Mesothelial cell of epicardium (in vitro differentiated cells): Measurements from ENCODE around the gene CTNND2. TPM values are rescaled to one million over a fixed set of nuclear protein-coding genes. Genes with fewer than 3 reads are reported as not detected.

Experiments used
- DNase-seq, 2 experiments: peaks; one replicate each; pipeline ENCODE4 v3.0.0; 2021; ENCODE audit warnings: low spot score in 2 of 2; ENCODE audit not compliant: unreplicated experiment in 2 of 2
- H3K27ac Mint-ChIP-seq: 2 replicates; pipeline ENCODE4 v1.8.0; 2021; ENCODE audit warnings: mixed read lengths
- H3K27me3 Mint-ChIP-seq: 2 replicates; pipeline ENCODE4 v1.8.0; 2021; ENCODE audit warnings: low read depth, mixed read lengths
- H3K36me3 Mint-ChIP-seq: 2 replicates; pipeline ENCODE4 v1.8.0; 2021; ENCODE audit warnings: mixed read lengths
- H3K4me1 Mint-ChIP-seq: 2 replicates; pipeline ENCODE4 v1.8.0; 2021; ENCODE audit warnings: mixed read lengths
- H3K4me3 Mint-ChIP-seq: 2 replicates; pipeline ENCODE4 v1.8.0; 2021; ENCODE audit warnings: mild to moderate bottlenecking, moderate library complexity, mixed read lengths
- H3K9me3 Mint-ChIP-seq: 2 replicates; pipeline ENCODE4 v1.8.0; 2021; ENCODE audit warnings: mixed read lengths
- total RNA-seq: library from RNA; stranded (reverse); gene quantifications from 3 replicates; pipeline ENCODE4 v1.2.1, GENCODE V29; 2021
- TF ChIP-seq, protein P1 (sequence below): fragments of 200-600 bp; sonication (generic); IDR thresholded peaks from one replicate; pipeline ENCODE4 v1.5.0; 2021; ENCODE audit warnings: antibody characterized with exemption; ENCODE audit not compliant: unreplicated experiment

Gene CTNND2
- total RNA-seq, 1 donor from 2014 or later: 7.9 TPM

DNA sequence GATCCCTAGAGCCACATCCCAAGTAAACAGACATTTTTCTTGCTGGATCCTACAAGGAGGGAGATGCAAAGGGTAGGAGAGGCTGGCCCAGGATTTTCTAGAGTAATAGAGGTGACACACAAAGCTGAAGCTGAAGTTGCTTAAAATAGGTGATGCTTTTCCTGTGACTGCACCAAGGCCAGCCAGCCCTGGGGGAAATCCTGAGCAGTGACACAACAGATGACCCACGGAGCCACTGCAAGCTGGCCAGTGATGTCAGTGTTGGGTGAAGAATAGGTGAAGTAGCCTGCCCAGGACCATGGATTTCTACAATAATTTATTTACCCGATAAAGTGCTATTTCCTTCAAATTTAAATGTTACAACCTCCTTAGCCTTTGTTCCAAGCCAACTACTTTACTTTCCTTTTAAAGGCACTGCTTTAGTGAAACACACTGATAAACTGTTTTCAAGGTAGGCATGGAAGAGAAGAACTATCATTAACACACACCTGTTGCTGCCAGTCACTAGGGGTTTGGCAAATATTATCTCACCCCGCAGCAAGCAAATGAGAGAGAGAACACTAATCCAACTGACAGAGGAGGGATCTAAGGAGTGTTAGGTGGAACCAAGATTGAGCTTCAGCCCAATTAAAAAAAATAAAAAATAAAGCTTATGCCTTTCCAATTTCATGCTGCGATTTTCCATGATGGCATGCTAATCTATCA, 123.5 kb downstream of the CTNND2 start:
- no peak overlapping the region for H3K4me3 Mint-ChIP-seq
- peaks cover 14% of the 10 kb centered on the region for H3K9me3 Mint-ChIP-seq
- H3K4me1 Mint-ChIP-seq: no peaks in the 10 kb centered on the region
- no peak overlapping the region for H3K27ac Mint-ChIP-seq
- no peak for DNase-seq
- TF ChIP-seq, protein P1, sequence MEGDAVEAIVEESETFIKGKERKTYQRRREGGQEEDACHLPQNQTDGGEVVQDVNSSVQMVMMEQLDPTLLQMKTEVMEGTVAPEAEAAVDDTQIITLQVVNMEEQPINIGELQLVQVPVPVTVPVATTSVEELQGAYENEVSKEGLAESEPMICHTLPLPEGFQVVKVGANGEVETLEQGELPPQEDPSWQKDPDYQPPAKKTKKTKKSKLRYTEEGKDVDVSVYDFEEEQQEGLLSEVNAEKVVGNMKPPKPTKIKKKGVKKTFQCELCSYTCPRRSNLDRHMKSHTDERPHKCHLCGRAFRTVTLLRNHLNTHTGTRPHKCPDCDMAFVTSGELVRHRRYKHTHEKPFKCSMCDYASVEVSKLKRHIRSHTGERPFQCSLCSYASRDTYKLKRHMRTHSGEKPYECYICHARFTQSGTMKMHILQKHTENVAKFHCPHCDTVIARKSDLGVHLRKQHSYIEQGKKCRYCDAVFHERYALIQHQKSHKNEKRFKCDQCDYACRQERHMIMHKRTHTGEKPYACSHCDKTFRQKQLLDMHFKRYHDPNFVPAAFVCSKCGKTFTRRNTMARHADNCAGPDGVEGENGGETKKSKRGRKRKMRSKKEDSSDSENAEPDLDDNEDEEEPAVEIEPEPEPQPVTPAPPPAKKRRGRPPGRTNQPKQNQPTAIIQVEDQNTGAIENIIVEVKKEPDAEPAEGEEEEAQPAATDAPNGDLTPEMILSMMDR: no peak
- H3K36me3 Mint-ChIP-seq: no peaks in the 10 kb centered on the region
- no peaks in the 10 kb centered on the region for H3K27me3 Mint-ChIP-seq

DNA sequence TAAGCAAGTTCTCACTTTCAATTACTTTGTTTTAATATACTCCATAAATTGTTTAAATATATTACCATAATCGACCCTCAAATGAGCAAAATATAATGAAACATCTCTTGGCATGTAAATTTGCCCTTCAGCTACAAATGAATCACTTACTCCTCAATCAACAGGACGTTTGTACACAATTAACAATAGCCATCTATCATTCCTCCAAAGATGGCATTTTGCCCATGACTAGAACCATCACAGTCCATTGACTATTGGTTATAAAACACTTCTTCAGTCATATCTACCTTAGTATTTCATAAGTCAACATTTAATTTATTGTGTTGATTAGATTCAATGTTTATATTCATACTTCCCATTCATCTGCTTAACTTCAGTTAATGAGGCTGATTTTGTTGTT, 127.2 kb downstream of the CTNND2 start:
- no peak overlapping the region for H3K4me3 Mint-ChIP-seq
- TF ChIP-seq, protein P1: no peak
- H3K4me1 Mint-ChIP-seq: no peaks in the 10 kb centered on the region
- H3K36me3 Mint-ChIP-seq: no peaks in the 10 kb centered on the region
- no peak overlapping the region for H3K27ac Mint-ChIP-seq
- DNase-seq: no peak
- no peaks in the 10 kb centered on the region for H3K27me3 Mint-ChIP-seq
- no peaks in the 10 kb centered on the region for H3K9me3 Mint-ChIP-seq

DNA sequence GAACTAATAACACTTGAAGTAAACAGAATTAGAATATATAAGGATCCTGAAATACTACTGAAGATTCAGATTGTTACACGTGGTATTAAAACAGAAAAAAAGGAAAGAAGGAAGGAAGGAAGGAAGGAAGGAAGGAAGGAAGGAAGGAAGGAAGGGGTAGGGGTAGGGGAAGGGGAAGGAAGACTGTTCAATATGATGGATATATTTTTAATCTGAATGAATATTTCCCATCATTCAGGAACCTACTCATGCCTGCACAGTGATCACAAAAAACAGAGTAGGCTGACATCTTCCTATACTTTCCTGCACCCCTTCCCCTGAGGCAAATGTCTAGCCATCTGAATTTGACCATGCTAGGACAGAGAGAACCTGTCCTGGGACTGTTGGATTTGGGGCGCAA, 133.9 kb downstream of the CTNND2 start:
- H3K36me3 Mint-ChIP-seq: no peaks in the 10 kb centered on the region
- no peaks in the 10 kb centered on the region for H3K4me1 Mint-ChIP-seq
- H3K27me3 Mint-ChIP-seq: no peaks in the 10 kb centered on the region
- no peak overlapping the region for H3K4me3 Mint-ChIP-seq
- H3K9me3 Mint-ChIP-seq: no peaks in the 10 kb centered on the region
- DNase-seq: no peak
- no peak overlapping the region for H3K27ac Mint-ChIP-seq
- TF ChIP-seq, protein P1: no peak

DNA sequence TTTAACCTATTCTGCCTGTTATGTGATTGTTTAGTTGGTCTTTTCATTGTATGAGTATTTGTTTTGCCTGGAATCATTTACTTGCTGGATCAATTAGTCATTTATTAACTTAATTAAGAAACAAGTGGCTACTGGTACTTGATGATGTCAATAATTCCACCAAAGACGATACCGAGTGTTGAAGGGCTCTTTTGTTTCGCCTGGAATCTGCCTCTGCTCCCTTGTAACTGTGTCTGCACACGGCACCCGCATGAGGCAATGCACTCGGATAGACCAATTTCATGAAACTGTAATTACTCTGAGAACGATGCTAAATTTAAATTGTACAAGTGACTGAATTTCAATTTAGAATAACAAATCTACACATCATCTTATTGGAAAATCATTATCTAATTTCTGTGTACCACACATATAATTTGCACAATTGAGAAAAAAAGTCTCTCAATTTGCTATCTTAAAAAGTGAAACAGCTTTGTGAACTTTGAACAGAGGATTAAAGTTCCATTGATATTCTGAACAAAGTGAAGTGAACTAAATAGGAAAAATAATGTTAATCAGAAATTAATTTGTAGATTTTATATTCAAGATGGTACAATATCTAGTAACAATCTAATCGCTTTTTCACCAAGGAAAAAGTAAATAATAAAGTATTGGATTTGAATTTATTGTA, 143.2 kb downstream of the CTNND2 start:
- TF ChIP-seq, protein P1: no peak
- Mint-ChIP-seq H3K4me3 (no peak overlapping the region), H3K27me3 (no peaks in the 10 kb centered on the region), H3K9me3 (peaks cover 18% of the 10 kb centered on the region), H3K36me3 (no peaks in the 10 kb centered on the region), H3K27ac (no peak overlapping the region), H3K4me1 (no peaks in the 10 kb centered on the region)
- no peak for DNase-seq

DNA sequence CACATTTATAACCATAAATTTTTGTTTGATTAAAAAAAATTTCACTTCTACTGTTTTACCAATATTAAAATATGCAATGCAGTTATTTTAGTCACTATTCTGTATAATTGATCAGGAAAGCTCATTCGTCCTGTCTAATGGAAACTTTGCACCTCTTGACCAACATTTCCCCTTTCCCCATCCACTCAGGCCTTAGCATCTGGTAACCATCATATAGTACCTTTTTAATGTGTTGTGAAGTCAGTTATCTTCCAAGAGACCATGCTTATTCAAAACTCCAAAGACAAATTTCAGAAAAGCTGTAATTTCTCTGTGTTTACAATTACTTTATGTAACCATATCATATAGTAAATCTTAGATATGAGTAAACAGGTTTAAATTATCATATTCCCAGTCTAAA, 145.9 kb downstream of the CTNND2 start:
- TF ChIP-seq, protein P1: no peak
- Mint-ChIP-seq H3K27me3 (no peaks in the 10 kb centered on the region), H3K36me3 (no peaks in the 10 kb centered on the region), H3K4me1 (no peaks in the 10 kb centered on the region), H3K27ac (no peak overlapping the region), H3K9me3 (peaks cover 18% of the 10 kb centered on the region), H3K4me3 (no peak overlapping the region)
- no peak for DNase-seq
